ENCODE measurements around the gene FANCD2. TPM values are rescaled to one million over a fixed set of nuclear protein-coding genes. Genes with fewer than 3 reads are reported as not detected.

The FANCD2 gene
- total RNA-seq, 2 donors from 2014 or later, result 1.7 to 2.0 TPM

DNA sequence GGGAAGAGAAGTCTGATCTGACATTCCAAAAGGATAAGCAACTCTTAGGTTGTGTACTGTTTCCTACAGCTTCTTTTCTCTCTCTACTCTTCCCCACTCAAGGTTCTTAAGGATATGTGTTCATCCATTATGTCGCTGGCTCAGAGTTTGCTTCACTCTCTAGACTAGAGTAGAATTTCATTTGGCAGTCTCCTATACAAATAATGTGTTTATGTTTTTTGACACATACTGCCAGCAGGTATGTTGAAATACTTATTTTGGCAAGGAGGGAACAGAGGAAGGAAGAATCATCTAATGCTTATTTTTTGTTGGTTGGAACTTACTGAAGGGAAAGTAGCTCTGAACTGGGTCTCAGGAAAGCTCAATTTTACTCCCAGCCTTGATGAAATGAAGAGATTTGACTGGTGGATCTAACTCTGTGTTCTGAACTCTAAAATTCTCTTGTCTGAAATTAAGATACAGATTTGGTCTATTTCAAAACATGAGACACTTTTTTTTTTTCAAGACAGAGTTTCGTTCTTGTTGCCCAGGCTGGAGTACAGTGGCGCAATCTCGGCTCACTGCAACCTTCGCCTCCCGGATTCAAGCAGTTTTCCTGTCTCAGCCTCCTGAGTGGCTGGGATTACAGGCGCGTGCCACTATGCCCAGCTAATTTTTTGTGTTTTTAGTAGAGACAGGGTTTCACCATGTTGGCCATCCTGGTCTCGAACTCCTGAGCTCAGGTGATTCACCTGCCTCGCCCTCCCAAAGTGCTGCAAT, 32.0 kb upstream of the FANCD2 start:
- Histone ChIP-seq H3K4me3 (no peak overlapping the region), H3K27ac (no peak overlapping the region), H3K27me3 (no peaks in the 10 kb centered on the region)

DNA sequence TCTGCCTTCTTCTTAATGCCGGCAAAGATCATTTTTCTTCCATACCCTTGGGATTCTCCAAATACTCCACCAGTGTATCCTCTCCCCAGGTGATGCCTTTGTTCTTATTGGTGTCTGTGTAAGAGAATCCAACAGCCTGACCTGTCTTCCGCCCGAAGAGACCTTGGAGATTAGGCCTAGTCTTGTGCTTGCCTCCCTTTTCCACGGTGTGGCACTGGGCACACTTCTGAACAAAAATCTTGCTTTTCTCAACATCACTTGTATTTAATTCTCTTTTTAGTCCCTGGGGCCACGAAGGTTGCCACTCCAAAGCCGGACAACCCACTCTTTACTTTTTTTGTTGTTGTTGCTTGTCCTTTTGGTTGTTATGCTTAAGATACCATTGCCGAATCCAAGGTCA, 25.6 kb upstream of the FANCD2 start:
- DNase-seq (ENCODE audit: low spot score), result no peak
- TF ChIP-seq, protein P1, sequence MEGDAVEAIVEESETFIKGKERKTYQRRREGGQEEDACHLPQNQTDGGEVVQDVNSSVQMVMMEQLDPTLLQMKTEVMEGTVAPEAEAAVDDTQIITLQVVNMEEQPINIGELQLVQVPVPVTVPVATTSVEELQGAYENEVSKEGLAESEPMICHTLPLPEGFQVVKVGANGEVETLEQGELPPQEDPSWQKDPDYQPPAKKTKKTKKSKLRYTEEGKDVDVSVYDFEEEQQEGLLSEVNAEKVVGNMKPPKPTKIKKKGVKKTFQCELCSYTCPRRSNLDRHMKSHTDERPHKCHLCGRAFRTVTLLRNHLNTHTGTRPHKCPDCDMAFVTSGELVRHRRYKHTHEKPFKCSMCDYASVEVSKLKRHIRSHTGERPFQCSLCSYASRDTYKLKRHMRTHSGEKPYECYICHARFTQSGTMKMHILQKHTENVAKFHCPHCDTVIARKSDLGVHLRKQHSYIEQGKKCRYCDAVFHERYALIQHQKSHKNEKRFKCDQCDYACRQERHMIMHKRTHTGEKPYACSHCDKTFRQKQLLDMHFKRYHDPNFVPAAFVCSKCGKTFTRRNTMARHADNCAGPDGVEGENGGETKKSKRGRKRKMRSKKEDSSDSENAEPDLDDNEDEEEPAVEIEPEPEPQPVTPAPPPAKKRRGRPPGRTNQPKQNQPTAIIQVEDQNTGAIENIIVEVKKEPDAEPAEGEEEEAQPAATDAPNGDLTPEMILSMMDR (IDR thresholded peaks at IDR 0.05), result no peak
- no peak overlapping the region for H3K27ac ChIP-seq
- no peak overlapping the region for H3K4me3 ChIP-seq
- no peaks in the 10 kb centered on the region for H3K9me3 ChIP-seq
- no peaks in the 10 kb centered on the region for H3K36me3 ChIP-seq
- no peaks in the 10 kb centered on the region for H3K4me1 ChIP-seq
- H3K27me3 ChIP-seq, result no peaks in the 10 kb centered on the region

More for the DNA sequence above, 32.0 kb upstream of the FANCD2 start:
- no peak for DNase-seq (ENCODE audit: low spot score)
- Histone ChIP-seq H3K36me3 (no peaks in the 10 kb centered on the region), H3K9me3 (no peaks in the 10 kb centered on the region), H3K4me1 (no peaks in the 10 kb centered on the region)
- TF ChIP-seq, protein P1 (IDR thresholded peaks at IDR 0.05), result no peak

DNA sequence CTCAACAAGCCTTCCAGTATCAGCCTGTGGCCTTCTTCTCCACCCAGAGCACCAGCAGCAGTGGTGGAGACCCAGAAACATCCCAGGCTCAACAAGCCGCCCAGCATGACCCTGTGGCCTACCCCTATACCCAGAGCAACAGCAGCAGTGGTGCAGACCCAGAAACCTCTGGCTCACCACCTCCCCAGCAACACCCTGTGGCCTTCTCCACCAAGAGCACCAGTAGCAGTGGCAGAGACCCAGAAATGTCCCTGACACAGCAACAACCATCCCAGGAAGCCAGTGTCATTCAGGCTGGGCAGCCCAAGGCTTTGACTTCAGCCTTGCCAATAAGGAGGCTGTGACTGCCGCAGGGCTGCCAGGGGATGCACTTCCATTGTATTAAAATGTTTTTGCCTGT, 23.3 kb upstream of the FANCD2 start:
- TF ChIP-seq, protein P1 (IDR thresholded peaks at IDR 0.05), result no peak
- Histone ChIP-seq H3K27me3 (no peaks in the 10 kb centered on the region), H3K4me1 (no peaks in the 10 kb centered on the region), H3K4me3 (no peak overlapping the region), H3K9me3 (no peaks in the 10 kb centered on the region), H3K27ac (no peak overlapping the region), H3K36me3 (no peaks in the 10 kb centered on the region)
- DNase-seq (ENCODE audit: low spot score), result no peak

DNA sequence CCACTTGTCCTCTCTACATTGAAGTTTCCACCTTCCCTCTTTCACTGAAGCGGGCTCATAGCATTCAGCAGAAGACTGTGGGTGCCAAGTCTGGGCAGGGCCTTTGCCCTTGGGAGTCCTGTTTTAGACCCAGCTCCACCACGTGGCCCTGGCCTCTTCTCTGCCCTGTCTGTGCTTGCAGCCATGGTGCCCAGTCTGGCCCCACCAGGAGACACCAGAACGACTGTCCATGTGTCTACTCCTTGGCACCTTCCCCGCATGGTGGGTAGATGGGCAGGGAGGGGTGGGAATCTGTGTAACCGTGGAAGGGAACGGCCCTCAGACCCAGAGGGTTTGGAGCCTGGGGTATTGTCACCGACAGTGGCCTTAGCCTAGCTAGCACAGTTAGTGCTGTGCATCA, 21.7 kb upstream of the FANCD2 start:
- TF ChIP-seq, protein P1 (IDR thresholded peaks at IDR 0.05), result no peak
- no peak for DNase-seq (ENCODE audit: low spot score)
- Histone ChIP-seq H3K27ac (no peak overlapping the region), H3K4me3 (no peak overlapping the region), H3K4me1 (peaks cover 0 to 12% of the 10 kb centered on the region in 2 donors), H3K36me3 (no peaks in the 10 kb centered on the region), H3K9me3 (no peaks in the 10 kb centered on the region), H3K27me3 (no peaks in the 10 kb centered on the region)

DNA sequence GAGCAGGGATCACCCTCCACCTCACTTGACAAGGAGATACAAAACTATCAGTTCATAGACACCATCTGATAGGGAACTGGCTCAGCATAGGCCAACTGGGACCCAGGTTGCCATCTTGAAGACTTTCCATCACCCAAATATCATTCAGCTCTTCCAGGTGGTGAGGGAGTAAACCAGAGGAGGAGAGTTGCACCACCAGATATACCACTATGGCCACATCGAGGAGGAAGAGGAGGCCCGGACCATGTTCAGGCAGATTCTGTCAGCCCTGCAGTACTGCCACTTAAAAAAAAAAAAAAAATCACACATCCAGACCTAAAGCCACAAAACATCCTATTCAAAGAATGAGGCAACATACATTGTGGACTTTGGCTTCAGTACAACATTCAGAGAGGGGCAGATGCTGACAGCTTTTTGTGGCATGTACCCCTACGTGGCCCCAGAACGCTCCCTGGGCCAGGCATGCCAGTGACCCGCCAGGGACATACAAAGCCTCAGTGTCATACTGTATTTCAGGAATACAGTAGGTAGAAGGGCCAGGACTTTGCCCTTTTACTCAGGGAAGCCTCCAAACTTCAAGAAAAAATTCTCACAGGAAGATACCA, 21.2 kb upstream of the FANCD2 start:
- no peak for DNase-seq (ENCODE audit: low spot score)
- H3K36me3 ChIP-seq, result no peaks in the 10 kb centered on the region
- no peaks in the 10 kb centered on the region for H3K9me3 ChIP-seq
- no peak overlapping the region for H3K4me3 ChIP-seq
- peaks cover 0 to 18% of the 10 kb centered on the region in 2 donors for H3K4me1 ChIP-seq
- TF ChIP-seq, protein P1 (IDR thresholded peaks at IDR 0.05), result no peak
- H3K27ac ChIP-seq, result no peak overlapping the region
- no peaks in the 10 kb centered on the region for H3K27me3 ChIP-seq
